Measurements from ENCODE around the gene USP1.

DNA sequence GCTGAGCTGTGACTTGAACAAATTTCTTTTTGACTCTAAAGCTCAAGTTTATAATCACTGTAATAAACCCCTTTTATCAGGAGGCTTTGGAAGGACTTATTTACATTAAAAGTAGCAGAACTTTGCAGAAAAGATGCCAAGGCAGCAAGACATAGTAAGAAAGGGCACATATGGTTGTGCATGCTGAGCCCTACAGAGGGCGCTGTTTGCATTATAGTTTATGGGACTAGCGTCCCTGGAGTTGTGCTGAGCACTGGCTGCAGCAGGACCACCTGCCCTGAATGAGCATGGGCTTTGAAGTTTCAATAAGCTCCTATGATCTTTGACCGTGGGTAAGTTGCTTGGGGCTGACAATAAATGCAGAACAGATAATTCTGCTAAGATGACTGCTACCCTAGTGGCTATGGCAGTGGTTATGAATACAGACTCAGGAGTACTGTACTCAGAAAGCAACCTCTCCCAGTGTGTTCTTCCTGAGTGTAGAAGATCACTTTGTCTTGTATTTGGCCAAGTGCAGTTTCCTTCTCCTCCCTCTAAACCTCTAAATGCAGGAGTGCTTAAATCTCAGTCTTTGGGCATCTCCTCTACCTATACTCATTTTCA lies 45.4 kb upstream of the USP1 start:
- peak in 1 of 2 donors; percentile 16 for TF ChIP-seq CTCF (IDR thresholded peaks at IDR 0.05)
- no peak for TF ChIP-seq EP300 (IDR thresholded peaks at IDR 0.05)
- no peak for TF ChIP-seq POLR2A (IDR thresholded peaks at IDR 0.05)
